ENCODE results near the gene SMIM8. TPM values are rescaled to one million over a fixed set of nuclear protein-coding genes. Genes with fewer than 3 reads are reported as not detected.

SMIM8 gene
- total and polyA plus RNA-seq, 12 donors: 4.3 to 17.7 (median 9.1) TPM

DNA sequence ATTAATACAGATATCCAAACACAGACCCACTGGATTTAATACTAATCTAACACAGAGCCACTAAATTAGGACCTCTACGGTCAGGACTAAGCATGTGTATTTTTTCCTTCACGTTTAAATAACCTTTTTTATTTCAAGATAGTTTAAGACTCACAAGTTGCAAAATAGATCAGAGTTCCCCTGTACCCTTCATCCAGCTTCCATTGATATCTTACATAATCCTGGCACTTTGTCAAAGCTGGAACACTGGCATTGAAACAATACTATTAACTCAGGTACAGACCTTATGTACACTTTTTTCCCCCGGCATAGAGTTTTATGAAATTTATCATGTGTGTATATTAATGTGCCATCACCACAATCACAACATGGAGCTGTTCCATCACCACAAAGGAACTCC is 24.3 kb downstream of the SMIM8 start:
- peaks cover 6 to 10% of the 10 kb centered on the region in 2 donors for H3K4me1 ChIP-seq (replicated peaks in 1 of 2)
- no peaks in the 10 kb centered on the region for H3K36me3 ChIP-seq (replicated peaks in 1 of 2)
- TF ChIP-seq POLR2A (IDR thresholded peaks at IDR 0.05): no peak
- no peak for TF ChIP-seq CTCF (IDR thresholded peaks at IDR 0.05)
- H3K9me3 ChIP-seq (replicated peaks in 1 of 3): no peaks in the 10 kb centered on the region
- intact Hi-C loops (cut with DNase I): no loop called here
- no peak for DNase-seq
- no peak overlapping the region for H3K4me3 ChIP-seq
- no peak overlapping the region for H3K27ac ChIP-seq
- 67 to 74% (median 73%) methylated on average over 3 of the region's 3 CpGs for WGBS, 4 donors
- no peaks in the 10 kb centered on the region for H3K27me3 ChIP-seq

GRCh38 chr6:87349896-87350295 is 27.5 kb downstream of the SMIM8 start:
- intact Hi-C loops (cut with DNase I): no loop called here
- no peaks in the 10 kb centered on the region for H3K36me3 ChIP-seq (replicated peaks in 1 of 2)
- H3K4me3 ChIP-seq: no peak overlapping the region
- no peak for DNase-seq
- no peak overlapping the region for H3K27ac ChIP-seq
- H3K4me1 ChIP-seq (replicated peaks in 1 of 2): no peaks in the 10 kb centered on the region
- H3K9me3 ChIP-seq (replicated peaks in 1 of 3): no peaks in the 10 kb centered on the region
- WGBS, 4 donors: 91 to 100% (median 96%) methylated on average over 2 of the region's 2 CpGs
- H3K27me3 ChIP-seq: no peaks in the 10 kb centered on the region
- no peak for TF ChIP-seq CTCF (IDR thresholded peaks at IDR 0.05)
- TF ChIP-seq POLR2A (IDR thresholded peaks at IDR 0.05): no peak

DNA sequence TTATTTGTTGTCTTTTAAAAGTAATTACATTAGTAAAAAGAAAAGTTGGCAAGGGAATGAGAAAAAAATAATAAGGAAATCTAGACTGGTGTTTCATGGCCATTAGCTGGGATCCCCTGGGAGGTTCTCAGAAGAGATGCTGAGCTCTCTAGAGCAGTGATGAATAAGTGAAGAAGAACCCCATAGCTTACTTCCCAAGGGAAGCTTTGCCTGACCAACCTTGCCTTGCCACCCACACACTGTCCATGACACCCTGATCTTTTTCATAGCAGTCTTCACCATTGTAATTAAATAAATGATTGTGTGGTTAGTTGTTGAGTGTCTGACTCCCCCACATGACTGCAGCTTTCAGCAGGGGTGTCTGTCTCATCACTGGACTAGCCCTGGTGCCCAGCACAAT is 28.1 kb downstream of the SMIM8 start:
- no peak for DNase-seq
- TF ChIP-seq CTCF (IDR thresholded peaks at IDR 0.05): no peak
- TF ChIP-seq POLR2A (IDR thresholded peaks at IDR 0.05): no peak
- intact Hi-C loops (cut with DNase I): no loop called here
- Histone ChIP-seq H3K36me3 (replicated peaks in 1 of 2) (no peaks in the 10 kb centered on the region), H3K9me3 (replicated peaks in 1 of 3) (no peaks in the 10 kb centered on the region), H3K4me3 (no peak overlapping the region), H3K27me3 (no peaks in the 10 kb centered on the region), H3K27ac (no peak overlapping the region), H3K4me1 (replicated peaks in 1 of 2) (no peaks in the 10 kb centered on the region)

- Histone ChIP-seq H3K27ac (no peak overlapping the region), H3K9me3 (replicated peaks in 1 of 3) (no peaks in the 10 kb centered on the region), H3K27me3 (no peaks in the 10 kb centered on the region), H3K36me3 (replicated peaks in 1 of 2) (no peaks in the 10 kb centered on the region), H3K4me3 (no peak overlapping the region), H3K4me1 (replicated peaks in 1 of 2) (no peaks in the 10 kb centered on the region)
- no peak for TF ChIP-seq POLR2A (IDR thresholded peaks at IDR 0.05)
- no peak for TF ChIP-seq CTCF (IDR thresholded peaks at IDR 0.05)
- intact Hi-C loops (cut with DNase I): no loop called here
- DNase-seq: no peak
- WGBS, 4 donors: 97 to 100% (median 100%) methylated on average over 1 of the region's 1 CpG
Observed at GRCh38 chr6:87351583-87351982, 29.2 kb downstream of the SMIM8 start.

Measured in adrenal gland (tissue), 12 donors.